ENCODE measurements around the gene NPEPL1. TPM values are rescaled to one million over a fixed set of nuclear protein-coding genes. Genes with fewer than 3 reads are reported as not detected.

The NPEPL1 gene
- polyA plus RNA-seq, 1 donor (not counting 4 experiments of a cell fraction or from before 2014, with no cell fraction given): 4.4 TPM

DNA sequence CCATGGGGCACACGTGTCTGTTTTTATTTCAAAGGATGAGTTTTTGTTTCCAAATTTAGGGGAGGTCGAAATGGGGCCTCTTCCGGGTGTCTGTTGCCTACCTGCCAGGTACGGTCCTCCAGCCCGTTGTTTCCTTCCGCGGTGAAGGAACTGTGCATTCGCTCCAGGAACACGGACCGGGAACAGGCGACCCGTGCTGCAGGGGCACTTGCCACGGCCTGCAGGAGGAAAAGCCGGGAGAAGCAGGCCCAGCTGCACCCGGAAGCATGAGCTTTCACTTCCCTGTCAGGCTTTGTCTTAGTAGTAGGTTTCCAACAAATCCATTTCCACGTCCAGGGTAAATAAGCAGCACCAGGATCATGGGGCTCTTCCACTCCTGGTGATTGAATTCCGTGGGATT lies 17.0 kb upstream of the NPEPL1 start:
- FAIRE-seq: no peak
- H3K79me2 ChIP-seq (ENCODE audit: control insufficient read depth, insufficient read depth, low read length): peaks cover under 1% of the 10 kb centered on the region
- H3K9me3 ChIP-seq (ENCODE audit: control insufficient read depth, low read depth, low read length): no peaks in the 10 kb centered on the region
- H3K4me2 ChIP-seq (ENCODE audit: control insufficient read depth, extremely low read depth, insufficient read depth, low read depth, low read length): no peak overlapping the region
- no peak overlapping the region for H3K4me3 ChIP-seq (ENCODE audit: control insufficient read depth in 2 of 3, extremely low read depth in 1 of 3, insufficient read depth in 2 of 3, low read depth in 1 of 3, low read length in 3 of 3)
- no peaks in the 10 kb centered on the region for H3K9me1 ChIP-seq (ENCODE audit: control insufficient read depth, extremely low read depth, insufficient read depth, low read length)
- H2AFZ ChIP-seq (ENCODE audit: control insufficient read depth, low read length): no peak overlapping the region
- DNase-seq (ENCODE audit: low read depth, low spot score): no peak
- no peak overlapping the region for H3K27ac ChIP-seq (ENCODE audit: control insufficient read depth, insufficient read depth, low read length)
- no peaks in the 10 kb centered on the region for H3K27me3 ChIP-seq (ENCODE audit: control insufficient read depth, extremely low read depth, insufficient read depth, low read length)
- no peaks in the 10 kb centered on the region for H3K4me1 ChIP-seq (ENCODE audit: control insufficient read depth, extremely low read depth, insufficient read depth, low read length)
- TF ChIP-seq, protein P1, sequence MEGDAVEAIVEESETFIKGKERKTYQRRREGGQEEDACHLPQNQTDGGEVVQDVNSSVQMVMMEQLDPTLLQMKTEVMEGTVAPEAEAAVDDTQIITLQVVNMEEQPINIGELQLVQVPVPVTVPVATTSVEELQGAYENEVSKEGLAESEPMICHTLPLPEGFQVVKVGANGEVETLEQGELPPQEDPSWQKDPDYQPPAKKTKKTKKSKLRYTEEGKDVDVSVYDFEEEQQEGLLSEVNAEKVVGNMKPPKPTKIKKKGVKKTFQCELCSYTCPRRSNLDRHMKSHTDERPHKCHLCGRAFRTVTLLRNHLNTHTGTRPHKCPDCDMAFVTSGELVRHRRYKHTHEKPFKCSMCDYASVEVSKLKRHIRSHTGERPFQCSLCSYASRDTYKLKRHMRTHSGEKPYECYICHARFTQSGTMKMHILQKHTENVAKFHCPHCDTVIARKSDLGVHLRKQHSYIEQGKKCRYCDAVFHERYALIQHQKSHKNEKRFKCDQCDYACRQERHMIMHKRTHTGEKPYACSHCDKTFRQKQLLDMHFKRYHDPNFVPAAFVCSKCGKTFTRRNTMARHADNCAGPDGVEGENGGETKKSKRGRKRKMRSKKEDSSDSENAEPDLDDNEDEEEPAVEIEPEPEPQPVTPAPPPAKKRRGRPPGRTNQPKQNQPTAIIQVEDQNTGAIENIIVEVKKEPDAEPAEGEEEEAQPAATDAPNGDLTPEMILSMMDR (optimal IDR thresholded peaks at IDR 0.05 in 1 of 3, IDR thresholded peaks at IDR 0.05 in 1 of 3, conservative IDR thresholded peaks at IDR 0.05 in 1 of 3; ENCODE audit: extremely low read depth in 1 of 3, insufficient read depth in 2 of 3, low read length in 3 of 3): no peak
- TF ChIP-seq EZH2 (IDR thresholded peaks at IDR 0.05; ENCODE audit: low read length): no peak
- no peaks in the 10 kb centered on the region for H4K20me1 ChIP-seq (ENCODE audit: control insufficient read depth, extremely low read depth, insufficient read depth, low read length)
- H3K9ac ChIP-seq (ENCODE audit: control insufficient read depth, extremely low read depth, insufficient read depth, low read length): no peak overlapping the region
- peaks cover 28 to 30% of the 10 kb centered on the region in 2 experiments for H3K36me3 ChIP-seq (ENCODE audit: control insufficient read depth in 2 of 2, extremely low read depth in 1 of 2, insufficient read depth in 2 of 2, low read length in 2 of 2)
- dilution Hi-C loops (cut with MboI; ENCODE audit: extremely low pct_ligation_motif_present, low sequenced_read_pairs): no loop called here

DNA sequence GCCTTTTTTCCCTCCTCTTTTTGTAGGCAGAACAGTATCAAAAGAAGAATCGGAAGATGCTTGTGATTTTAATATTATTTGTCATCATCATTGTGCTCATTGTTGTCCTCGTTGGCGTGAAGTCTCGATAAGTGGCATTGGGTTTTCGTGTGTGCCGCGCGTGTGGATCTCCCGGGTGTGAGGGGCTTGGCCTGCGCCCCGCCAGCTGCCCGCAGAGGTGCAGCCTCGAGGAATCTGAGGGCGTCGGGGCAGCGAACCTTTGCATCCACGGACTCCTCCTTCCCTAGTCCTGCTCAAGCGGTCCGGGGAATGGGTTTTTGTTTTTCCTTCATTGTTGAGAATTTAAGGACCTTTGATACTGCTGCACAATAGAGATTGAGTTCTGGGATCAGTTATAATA lies 16.4 kb upstream of the NPEPL1 start:
- no peaks in the 10 kb centered on the region for H3K27me3 ChIP-seq (ENCODE audit: control insufficient read depth, extremely low read depth, insufficient read depth, low read length)
- H3K4me1 ChIP-seq (ENCODE audit: control insufficient read depth, extremely low read depth, insufficient read depth, low read length): no peaks in the 10 kb centered on the region
- H3K9me3 ChIP-seq (ENCODE audit: control insufficient read depth, low read depth, low read length): no peaks in the 10 kb centered on the region
- DNase-seq (ENCODE audit: low read depth, low spot score) (no peak), FAIRE-seq (no peak)
- H3K9ac ChIP-seq (ENCODE audit: control insufficient read depth, extremely low read depth, insufficient read depth, low read length): no peak overlapping the region
- no peak overlapping the region for H3K4me3 ChIP-seq (ENCODE audit: control insufficient read depth in 2 of 3, extremely low read depth in 1 of 3, insufficient read depth in 2 of 3, low read depth in 1 of 3, low read length in 3 of 3)
- dilution Hi-C loops (cut with MboI; ENCODE audit: extremely low pct_ligation_motif_present, low sequenced_read_pairs): no loop called here
- H3K4me2 ChIP-seq (ENCODE audit: control insufficient read depth, extremely low read depth, insufficient read depth, low read depth, low read length): no peak overlapping the region
- H2AFZ ChIP-seq (ENCODE audit: control insufficient read depth, low read length): no peak overlapping the region
- no peaks in the 10 kb centered on the region for H4K20me1 ChIP-seq (ENCODE audit: control insufficient read depth, extremely low read depth, insufficient read depth, low read length)
- TF ChIP-seq, protein P1 (optimal IDR thresholded peaks at IDR 0.05 in 1 of 3, IDR thresholded peaks at IDR 0.05 in 1 of 3, conservative IDR thresholded peaks at IDR 0.05 in 1 of 3; ENCODE audit: extremely low read depth in 1 of 3, insufficient read depth in 2 of 3, low read length in 3 of 3): no peak
- no peak for TF ChIP-seq EZH2 (IDR thresholded peaks at IDR 0.05; ENCODE audit: low read length)
- no peak overlapping the region for H3K27ac ChIP-seq (ENCODE audit: control insufficient read depth, insufficient read depth, low read length)
- H3K9me1 ChIP-seq (ENCODE audit: control insufficient read depth, extremely low read depth, insufficient read depth, low read length): no peaks in the 10 kb centered on the region
- H3K36me3 ChIP-seq (ENCODE audit: control insufficient read depth in 2 of 2, extremely low read depth in 1 of 2, insufficient read depth in 2 of 2, low read length in 2 of 2): peaks cover 25 to 26% of the 10 kb centered on the region in 2 experiments
- H3K79me2 ChIP-seq (ENCODE audit: control insufficient read depth, insufficient read depth, low read length): no peaks in the 10 kb centered on the region
